ENCODE results near the gene PRKAG2.

DNA sequence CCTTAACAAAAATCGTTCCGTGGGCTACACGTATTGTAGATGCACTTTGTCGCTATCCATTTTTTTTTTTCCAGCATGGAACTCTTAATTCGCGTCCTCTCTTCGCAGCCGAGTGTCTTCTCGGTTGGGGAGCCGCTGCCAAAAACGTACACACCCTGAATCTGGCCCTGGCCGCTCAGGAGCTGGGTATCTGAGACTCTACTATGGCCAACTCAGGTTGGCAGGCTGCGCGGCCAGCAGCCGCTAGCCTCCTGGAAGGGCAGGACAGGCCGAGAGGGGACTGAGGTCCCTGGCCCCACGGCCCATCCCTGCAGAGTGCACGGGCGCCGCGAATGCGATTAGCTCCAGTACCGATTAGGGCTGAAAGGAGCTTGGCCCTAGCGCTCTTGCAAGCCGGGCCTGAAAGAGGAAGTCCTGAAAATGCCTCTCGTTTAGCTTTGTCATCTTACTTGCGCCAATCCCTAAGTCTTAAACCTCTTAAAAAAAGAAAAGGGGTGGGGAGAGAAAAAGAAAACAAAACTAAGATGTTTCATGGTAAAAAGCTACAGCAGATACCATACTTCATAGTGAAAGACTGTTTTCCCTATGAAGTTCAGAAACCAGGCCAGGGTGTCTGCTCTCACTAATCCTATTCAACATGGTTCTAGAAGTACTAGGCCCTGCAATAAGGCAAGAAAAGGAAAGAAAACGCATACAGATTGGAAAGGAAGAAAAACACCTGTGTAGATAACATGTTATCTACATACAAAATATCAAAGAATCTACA is 244.0 kb downstream of the PRKAG2 start:
- TF ChIP-seq, protein P1, sequence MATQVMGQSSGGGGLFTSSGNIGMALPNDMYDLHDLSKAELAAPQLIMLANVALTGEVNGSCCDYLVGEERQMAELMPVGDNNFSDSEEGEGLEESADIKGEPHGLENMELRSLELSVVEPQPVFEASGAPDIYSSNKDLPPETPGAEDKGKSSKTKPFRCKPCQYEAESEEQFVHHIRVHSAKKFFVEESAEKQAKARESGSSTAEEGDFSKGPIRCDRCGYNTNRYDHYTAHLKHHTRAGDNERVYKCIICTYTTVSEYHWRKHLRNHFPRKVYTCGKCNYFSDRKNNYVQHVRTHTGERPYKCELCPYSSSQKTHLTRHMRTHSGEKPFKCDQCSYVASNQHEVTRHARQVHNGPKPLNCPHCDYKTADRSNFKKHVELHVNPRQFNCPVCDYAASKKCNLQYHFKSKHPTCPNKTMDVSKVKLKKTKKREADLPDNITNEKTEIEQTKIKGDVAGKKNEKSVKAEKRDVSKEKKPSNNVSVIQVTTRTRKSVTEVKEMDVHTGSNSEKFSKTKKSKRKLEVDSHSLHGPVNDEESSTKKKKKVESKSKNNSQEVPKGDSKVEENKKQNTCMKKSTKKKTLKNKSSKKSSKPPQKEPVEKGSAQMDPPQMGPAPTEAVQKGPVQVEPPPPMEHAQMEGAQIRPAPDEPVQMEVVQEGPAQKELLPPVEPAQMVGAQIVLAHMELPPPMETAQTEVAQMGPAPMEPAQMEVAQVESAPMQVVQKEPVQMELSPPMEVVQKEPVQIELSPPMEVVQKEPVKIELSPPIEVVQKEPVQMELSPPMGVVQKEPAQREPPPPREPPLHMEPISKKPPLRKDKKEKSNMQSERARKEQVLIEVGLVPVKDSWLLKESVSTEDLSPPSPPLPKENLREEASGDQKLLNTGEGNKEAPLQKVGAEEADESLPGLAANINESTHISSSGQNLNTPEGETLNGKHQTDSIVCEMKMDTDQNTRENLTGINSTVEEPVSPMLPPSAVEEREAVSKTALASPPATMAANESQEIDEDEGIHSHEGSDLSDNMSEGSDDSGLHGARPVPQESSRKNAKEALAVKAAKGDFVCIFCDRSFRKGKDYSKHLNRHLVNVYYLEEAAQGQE (IDR thresholded peaks at IDR 0.05; ENCODE audit: borderline replicate concordance in 1 of 2, low read depth in 1 of 2, low read length in 2 of 2): no peak
- no peak for TF ChIP-seq CBX2 (IDR thresholded peaks at IDR 0.05; ENCODE audit: low read depth, low read length)
- no peak for TF ChIP-seq CBX2 (CRISPR knock-in tag; IDR thresholded peaks at IDR 0.05; ENCODE audit: low read depth)
